ENCODE data around the gene IGFBP6. TPM values are rescaled to one million over a fixed set of nuclear protein-coding genes. Genes with fewer than 3 reads are reported as not detected.

IGFBP6 gene
- total RNA-seq, 1 donor from 2014 or later: 81.6 TPM

DNA sequence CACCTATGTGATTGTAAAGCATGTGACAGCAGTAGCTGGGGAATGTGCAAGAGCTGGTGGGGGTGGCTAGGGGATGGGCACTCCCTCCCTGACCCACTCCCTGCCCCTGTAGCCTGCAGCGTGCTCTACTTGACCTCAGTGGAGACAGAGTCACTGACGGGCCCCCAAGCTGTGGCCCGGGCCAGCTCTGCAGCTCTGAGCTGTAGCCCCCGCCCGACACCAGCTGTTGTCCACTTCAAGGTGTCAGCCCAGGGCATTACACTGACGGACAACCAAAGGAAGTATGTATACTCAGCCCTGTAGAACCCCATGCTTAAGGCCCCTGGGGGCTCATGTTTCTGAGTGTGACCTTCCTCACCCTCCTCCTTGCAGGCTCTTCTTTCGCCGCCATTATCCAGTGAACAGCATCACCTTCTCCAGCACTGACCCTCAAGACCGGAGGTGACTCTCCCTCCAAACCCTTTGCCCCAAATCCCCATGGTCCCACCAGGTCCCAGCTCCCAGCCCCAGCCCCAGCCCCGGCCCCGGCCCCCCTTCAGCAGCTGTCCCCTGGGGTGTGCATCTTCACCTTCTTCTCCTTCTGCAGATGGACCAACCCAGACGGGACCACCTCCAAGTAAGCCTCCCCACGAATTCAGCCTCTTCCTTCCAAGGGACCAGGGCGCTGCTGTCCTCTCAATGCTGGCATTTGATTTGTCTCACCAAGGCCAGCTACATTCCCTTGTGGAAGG lies 34.3 kb upstream of the IGFBP6 start:
- no peak overlapping the region for H3K4me3 ChIP-seq (ENCODE audit: low read depth, low read length)
- TF ChIP-seq, protein P1, sequence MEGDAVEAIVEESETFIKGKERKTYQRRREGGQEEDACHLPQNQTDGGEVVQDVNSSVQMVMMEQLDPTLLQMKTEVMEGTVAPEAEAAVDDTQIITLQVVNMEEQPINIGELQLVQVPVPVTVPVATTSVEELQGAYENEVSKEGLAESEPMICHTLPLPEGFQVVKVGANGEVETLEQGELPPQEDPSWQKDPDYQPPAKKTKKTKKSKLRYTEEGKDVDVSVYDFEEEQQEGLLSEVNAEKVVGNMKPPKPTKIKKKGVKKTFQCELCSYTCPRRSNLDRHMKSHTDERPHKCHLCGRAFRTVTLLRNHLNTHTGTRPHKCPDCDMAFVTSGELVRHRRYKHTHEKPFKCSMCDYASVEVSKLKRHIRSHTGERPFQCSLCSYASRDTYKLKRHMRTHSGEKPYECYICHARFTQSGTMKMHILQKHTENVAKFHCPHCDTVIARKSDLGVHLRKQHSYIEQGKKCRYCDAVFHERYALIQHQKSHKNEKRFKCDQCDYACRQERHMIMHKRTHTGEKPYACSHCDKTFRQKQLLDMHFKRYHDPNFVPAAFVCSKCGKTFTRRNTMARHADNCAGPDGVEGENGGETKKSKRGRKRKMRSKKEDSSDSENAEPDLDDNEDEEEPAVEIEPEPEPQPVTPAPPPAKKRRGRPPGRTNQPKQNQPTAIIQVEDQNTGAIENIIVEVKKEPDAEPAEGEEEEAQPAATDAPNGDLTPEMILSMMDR (IDR thresholded peaks at IDR 0.05; ENCODE audit: insufficient read depth, low read length, severe bottlenecking): no peak
- H3K36me3 ChIP-seq (ENCODE audit: control insufficient read depth, insufficient read depth, low read length): peaks cover 20% of the 10 kb centered on the region
- FAIRE-seq: no peak
- DNase-seq (ENCODE audit: low read depth): no peak
- H3K27me3 ChIP-seq (ENCODE audit: control insufficient read depth, insufficient read depth, low read length): no peaks in the 10 kb centered on the region

DNA sequence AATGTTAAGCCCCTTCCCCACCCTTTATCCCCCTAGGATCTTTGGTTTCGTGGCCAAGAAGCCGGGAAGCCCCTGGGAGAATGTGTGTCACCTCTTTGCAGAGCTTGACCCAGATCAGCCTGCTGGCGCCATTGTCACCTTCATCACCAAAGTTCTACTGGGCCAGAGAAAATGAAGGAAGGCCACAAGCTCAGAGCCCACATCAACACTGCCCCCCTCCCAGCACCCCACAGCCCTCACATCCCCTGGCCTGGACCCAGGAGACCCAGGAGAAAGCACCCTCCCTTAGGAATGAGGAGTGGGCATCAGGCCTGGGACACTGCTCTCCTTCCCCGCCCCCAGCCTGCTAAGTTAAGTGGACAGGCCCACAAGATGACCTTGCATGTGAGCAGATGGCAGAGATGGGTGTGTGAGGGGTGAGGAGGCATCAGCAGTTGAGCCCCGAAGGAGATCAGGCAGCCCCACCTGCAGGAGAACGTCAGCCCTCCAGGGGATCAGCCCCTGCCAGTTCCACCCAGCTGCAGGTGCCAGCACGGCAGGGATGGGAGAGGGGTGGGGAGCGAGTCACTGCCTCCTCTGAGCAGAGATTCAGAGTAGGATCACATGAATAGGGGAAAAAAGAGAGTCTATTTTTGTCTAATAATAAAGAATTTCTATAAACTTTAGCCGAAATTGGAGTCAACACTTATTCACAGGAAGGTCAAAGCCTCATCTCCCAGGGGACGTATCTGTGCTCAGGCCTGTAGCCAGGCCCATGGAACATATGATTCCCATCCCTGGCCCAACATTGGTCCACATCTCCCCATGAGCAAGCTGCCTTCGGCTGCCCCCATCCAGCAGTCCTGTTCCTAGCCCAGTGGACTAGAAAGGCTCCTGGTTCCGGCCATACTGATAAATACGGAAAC lies 33.5 kb upstream of the IGFBP6 start:
- DNase-seq (ENCODE audit: low read depth) (no peak), FAIRE-seq (no peak)
- Histone ChIP-seq H3K4me3 (ENCODE audit: low read depth, low read length) (no peak overlapping the region), H3K36me3 (ENCODE audit: control insufficient read depth, insufficient read depth, low read length) (peaks cover 20% of the 10 kb centered on the region), H3K27me3 (ENCODE audit: control insufficient read depth, insufficient read depth, low read length) (no peaks in the 10 kb centered on the region)
- TF ChIP-seq, protein P1 (IDR thresholded peaks at IDR 0.05; ENCODE audit: insufficient read depth, low read length, severe bottlenecking): no peak

DNA sequence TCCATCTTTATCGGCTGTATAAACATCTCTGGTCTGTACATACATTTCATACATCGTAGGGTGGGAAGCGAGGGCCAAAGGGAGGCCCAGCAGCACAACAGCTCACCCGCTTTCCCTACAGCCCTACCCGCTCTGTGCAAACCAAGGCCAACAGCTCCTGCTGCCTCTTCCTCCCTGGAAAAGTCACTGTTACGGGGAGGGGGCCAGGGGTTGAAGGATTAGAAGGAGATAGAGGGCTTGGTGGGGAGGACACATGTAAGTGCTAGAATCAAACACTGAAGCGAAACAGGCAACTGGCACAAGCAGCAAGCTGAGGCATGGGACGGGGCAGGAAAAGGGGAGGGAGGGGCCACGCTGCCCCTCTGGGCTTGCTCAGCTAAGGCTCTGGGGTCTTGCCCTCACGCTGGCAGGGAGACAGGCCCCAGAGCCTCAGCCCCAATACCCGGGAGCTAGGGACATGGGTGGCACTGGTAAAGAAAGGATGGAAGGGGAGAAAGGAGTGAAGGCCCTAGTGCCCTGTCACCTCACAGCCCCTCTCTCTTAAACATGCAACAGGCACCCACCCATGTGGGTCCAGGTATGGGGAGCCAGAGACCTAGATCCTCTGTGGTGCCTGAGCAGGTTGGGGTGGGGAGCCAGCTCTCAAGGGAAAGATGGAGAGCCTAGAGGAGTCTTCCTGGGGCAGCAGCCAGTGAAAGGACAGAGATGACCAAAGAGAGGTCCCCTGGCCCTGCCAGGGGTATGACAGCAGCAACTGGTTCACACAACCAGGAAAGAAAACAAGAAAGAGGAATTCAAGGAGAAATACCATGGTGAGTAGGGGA lies 32.6 kb upstream of the IGFBP6 start:
- peaks cover 20% of the 10 kb centered on the region for H3K36me3 ChIP-seq (ENCODE audit: control insufficient read depth, insufficient read depth, low read length)
- no peaks in the 10 kb centered on the region for H3K27me3 ChIP-seq (ENCODE audit: control insufficient read depth, insufficient read depth, low read length)
- no peak for DNase-seq (ENCODE audit: low read depth)
- no peak for FAIRE-seq
- TF ChIP-seq, protein P1 (IDR thresholded peaks at IDR 0.05; ENCODE audit: insufficient read depth, low read length, severe bottlenecking): no peak
- no peak overlapping the region for H3K4me3 ChIP-seq (ENCODE audit: low read depth, low read length)

DNA sequence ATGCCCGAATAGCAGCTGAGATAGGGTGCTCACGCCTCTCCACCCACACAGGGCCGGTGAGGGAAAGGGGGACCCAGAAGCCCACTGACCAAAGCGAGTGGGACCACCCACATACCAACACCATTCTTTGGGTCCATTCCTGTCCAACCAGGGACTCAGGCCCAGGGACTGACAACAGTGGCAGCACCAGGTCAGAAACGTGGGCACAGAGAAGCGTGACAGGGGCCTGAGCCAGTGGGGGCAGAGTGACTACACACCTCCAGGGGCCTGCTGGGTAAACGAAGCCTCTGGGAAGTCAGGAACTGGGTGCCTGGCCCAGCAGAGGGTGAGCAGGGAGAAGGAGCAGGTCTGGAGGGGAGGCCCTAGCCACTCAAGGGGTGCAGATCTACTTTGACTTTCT lies 32.0 kb upstream of the IGFBP6 start:
- Histone ChIP-seq H3K36me3 (ENCODE audit: control insufficient read depth, insufficient read depth, low read length) (peaks cover 20% of the 10 kb centered on the region), H3K27me3 (ENCODE audit: control insufficient read depth, insufficient read depth, low read length) (no peaks in the 10 kb centered on the region), H3K4me3 (ENCODE audit: low read depth, low read length) (no peak overlapping the region)
- DNase-seq (ENCODE audit: low read depth) (no peak), FAIRE-seq (peak; percentile 36)
- TF ChIP-seq, protein P1 (IDR thresholded peaks at IDR 0.05; ENCODE audit: insufficient read depth, low read length, severe bottlenecking): no peak

DNA sequence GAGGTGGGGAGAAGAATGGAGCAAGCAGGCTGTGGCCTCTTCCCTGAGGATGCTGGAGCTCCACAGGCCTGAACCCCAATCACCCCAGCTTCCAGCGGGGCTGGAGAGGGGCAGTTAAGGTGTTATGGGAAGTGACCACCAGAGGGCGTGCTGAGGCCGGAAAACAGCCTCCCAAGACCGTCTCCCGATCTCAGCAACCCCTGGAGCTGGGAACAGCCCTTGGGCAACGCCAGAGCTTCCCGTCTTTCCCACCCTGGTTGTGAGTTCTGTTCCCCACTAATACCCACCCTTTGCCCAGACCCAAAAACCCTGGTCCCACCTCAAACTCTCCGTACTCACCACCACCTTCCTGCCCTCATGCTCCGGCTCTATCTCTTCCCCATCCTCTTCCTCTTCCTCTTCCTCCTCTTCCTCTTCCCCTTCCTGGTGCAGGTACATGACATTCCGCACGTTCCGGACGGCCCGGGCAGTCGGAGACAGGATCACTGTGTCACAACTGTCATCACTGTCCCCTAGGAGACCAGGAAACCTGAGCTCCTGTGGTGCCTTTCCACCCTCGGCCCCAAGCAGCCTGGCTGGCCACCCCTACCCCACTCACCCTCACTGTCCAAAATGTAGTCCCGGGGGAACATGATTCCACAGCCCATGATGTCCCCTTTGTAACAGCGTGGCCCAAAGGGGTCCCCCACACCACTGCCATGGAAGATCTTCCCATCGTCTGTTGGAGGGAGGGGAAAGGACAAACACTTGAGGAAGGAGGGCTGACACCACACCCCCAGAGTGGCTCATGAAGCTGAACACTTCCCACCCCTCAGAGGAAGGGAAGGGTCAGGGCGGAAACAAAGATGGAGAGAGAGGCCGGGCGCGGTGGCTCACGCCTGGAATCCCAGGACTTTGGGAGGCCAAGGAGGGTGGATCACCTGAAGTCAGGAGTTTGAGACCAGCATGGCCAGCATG lies 31.2 kb upstream of the IGFBP6 start:
- FAIRE-seq (no peak), DNase-seq (ENCODE audit: low read depth) (peak; percentile 50)

More for the DNA sequence above, 31.2 kb upstream of the IGFBP6 start:
- Histone ChIP-seq H3K4me3 (ENCODE audit: low read depth, low read length) (no peak overlapping the region), H3K27me3 (ENCODE audit: control insufficient read depth, insufficient read depth, low read length) (no peaks in the 10 kb centered on the region), H3K36me3 (ENCODE audit: control insufficient read depth, insufficient read depth, low read length) (peaks cover 22% of the 10 kb centered on the region)
- TF ChIP-seq, protein P1 (IDR thresholded peaks at IDR 0.05; ENCODE audit: insufficient read depth, low read length, severe bottlenecking): peak; percentile 94

Data from bronchial epithelial cell (primary cell).